Activated T-cell treated with anti-CD3 and anti-CD28 coated beads for 1 hour (primary cell): ENCODE data around the gene RNLS.
"Not testable (repeated sequence)": the region's sequence is repeated elsewhere in the genome, so short reads cannot be mapped to it uniquely, and the experiment has no call there.

Experiments used
- DNase-seq: peaks from one replicate; pipeline ENCODE4 v3.0.0-alpha.2; 2020; ENCODE audit warnings: low read depth

RNLS gene

GRCh38 chr10:88293651-88294230 is 289.4 kb downstream of the RNLS start:
- DNase-seq = no peak

- no peak for DNase-seq
These were observed 290.0 kb downstream of the RNLS start for GRCh38 chr10:88293073-88293472.

DNA sequence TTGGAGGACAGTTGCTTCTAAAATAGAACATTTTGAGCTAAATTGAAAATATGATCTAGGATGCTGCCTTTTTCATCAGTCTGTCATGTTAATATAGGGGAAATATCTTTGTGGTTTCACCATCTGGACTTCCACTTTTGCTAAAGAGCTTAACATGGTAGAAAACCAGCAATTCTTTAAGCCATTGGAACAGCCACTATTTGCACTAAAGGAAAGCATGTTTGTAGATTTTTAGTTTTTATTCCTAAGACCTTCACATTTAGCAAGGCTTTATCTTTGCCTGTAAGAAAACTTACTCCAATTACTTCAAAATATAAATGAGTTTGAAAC is 291.0 kb downstream of the RNLS start:
- no peak for DNase-seq

- DNase-seq = no peak
These were observed 291.6 kb downstream of the RNLS start for GRCh38 chr10:88291289-88292184.

DNA sequence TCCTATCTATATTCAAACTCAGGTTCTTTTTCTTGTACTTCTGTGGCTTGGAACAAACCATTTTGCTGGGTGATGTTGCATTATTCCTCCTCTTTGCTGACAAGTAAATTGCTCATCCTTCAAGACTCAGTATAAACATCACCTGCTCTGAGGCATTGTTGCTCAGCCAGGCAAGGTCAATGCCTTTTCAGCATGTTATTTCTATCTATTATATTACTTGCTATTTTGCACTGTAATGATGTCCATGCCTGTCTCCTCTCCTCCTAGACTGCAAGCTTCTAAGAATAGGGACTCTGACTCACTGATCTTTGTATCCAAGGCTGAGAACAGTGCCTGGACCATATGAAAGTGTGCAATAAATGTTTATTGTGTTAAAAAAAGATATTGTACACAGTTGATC is 293.8 kb downstream of the RNLS start:
- no peak for DNase-seq

- DNase-seq = no peak
These were observed 294.6 kb downstream of the RNLS start for GRCh38 chr10:88288320-88289059.

DNA sequence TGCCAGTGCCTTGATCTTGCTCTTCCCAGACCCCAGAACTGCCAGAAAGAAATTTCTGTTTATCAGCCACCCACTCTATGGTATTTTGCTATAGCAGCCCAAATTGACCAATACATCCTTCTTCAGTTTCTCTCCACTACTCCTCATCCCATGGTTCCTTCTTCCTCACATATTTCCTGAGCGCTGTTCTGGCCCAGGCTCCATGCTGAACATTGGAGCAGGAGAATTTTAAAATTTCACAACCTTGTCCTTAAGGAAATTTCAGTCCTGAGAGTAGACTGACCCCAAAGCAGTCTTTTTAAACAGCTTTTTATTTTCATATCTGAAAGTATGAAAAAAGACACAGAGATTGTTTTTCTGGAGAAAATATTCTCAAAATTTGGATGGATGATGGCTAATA is 297.1 kb downstream of the RNLS start:
- DNase-seq = no peak

DNA sequence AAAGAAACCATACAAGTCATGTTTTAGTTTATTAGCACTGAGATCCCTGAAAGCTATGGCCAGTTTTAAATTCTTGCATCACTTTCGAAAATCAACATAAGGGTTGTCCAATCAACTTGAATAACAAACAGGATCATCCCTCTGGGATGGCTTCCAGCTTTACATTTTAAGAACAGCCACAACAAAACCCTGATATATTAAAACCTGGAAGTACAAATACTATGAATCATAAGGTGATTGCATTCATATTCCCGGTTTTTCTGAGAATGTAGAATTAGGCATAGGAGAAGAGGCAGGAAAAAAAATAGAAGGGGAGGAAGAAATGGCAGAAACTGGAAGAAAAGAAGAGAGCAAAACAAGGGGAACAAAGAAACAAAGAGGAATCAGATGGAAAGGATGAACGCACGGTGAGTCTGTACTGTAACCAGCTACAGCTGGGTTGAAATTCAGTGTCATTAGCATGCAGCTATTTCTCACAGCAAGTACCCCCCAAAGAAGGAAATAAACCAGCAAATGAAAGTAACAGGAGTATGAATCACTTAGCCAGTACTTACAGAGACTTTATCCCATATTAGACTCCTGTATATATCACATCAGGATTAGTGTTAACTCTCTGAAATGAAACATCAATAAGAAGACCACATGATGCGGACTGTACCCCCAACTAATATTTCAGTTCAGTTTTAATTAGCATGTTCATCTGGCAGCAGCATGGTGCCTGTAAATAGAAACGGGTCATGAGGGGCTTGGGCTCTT is 301.3 kb downstream of the RNLS start:
- DNase-seq = no peak

- no peak for DNase-seq
These were observed 302.6 kb downstream of the RNLS start for GRCh38 chr10:88280518-88280917.

GRCh38 chr10:88278912-88279311 is 304.2 kb downstream of the RNLS start:
- no peak for DNase-seq

DNA sequence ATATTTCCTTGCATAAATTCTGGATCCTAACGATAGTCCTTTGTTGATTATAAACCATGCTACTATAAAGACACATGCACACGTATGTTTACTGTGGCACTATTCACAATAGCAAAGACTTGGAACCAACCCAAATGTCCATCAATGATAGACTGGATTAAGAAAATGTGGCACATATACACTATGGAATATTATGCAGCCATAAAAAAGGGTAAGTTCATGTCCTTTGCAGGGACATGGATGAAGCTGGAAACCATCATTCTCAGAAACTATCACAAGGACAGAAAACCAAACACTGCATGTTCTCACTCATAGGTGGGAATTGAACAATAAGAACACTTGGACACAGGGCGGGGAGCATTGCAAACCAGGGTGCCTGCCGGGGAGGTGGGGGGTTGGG is 306.2 kb downstream of the RNLS start:
- DNase-seq = not testable (repeated sequence)

DNA sequence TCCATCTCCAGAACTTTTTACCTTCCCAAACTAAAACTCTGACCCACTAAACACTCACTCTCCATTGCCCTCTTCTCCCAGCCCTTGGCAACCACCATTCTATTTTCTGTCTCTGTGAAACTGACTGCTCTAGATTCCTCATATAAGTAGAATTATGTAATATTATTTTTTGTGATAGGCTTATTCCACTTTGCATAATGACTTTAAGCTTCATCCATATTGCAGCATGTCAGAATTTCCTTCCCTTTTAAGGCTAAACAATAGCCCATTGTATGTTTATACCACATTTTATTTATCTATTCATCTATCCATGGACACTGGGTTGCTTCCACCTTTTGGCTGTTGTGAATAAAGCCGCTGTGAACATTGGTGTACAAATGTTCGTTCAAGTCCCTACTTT is 308.8 kb downstream of the RNLS start:
- DNase-seq = no peak

- no peak for DNase-seq
These were observed 309.6 kb downstream of the RNLS start for GRCh38 chr10:88273567-88273966.

DNA sequence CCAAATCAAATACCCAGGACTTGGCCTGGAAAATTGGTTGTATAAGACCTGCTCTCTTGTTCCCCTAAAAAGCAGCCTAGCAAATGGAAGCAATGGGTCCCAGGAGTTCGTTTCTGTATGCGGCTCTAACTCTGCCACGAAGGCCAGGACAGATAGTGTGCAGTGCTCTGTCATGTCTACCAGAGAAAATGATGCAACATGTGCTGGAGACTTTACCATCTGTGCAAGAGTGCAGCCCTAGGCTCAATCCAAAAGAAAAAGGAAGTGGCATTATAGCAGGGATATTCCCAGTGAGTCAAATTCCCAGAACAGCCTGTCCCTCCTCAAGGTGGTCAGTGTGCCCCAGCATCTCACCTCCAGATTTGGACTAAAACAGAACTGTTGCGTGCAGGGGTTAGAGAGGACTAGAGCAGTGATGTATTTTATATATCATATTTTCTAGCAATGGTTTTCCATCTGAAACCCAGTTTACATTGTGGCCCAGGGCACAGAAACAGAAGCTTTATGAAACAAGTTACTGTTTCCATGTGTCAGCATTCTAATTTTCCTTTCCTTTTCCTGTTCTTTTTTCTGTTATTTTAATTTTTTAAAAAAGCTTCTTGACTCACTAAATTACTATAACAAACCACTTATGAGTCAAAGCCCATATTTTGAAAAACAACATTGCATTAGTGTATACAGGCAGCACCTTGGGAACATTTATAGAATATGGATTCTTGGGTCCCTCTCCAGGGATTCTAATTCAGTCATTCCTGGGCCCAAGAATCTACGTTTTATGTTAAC is 311.2 kb downstream of the RNLS start:
- no peak for DNase-seq

- no peak for DNase-seq
These were observed 312.0 kb downstream of the RNLS start for GRCh38 chr10:88270871-88271713.

DNA sequence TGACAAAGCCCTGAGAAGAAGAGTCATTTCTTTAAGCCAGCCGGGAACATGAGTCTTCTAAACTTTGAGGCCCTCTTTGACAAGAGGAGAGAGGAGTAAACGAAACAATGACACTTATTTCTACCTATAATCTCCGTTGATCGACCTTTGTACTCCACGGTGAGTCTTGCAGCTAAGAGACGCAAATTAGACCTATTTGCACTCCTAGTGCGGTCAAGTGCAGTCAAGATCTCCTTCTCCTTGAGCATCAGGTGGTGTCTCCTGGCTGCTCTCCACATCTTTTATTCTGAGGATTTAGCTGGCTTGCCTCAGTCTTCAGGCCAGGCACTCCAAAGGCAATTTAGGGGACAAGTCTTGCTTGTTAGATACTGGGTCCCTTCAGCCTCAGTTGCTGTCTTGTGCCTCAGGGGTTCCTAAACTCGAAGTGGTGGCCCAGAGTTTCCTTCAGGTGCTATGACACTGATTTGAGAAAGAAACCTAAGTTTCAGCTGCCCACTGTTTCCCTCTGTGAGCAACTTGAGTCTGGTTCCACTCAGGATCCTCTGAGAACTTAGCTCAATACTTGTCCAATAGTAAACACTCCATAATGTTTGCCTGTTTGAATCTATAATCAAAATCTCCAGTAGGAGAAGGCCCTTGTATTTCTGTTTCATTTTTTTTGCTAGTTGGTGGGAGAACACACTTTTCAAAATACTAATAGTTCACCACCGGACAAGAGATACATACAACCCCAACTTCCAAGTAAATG is 312.9 kb downstream of the RNLS start:
- no peak for DNase-seq

GRCh38 chr10:88262591-88263234 is 320.4 kb downstream of the RNLS start:
- DNase-seq = no peak

- DNase-seq = no peak
These were observed 322.0 kb downstream of the RNLS start for GRCh38 chr10:88261152-88261551.

GRCh38 chr10:88260329-88261051 is 322.6 kb downstream of the RNLS start:
- no peak for DNase-seq
